Fibroblast of lung (primary cell): Measurements from ENCODE around the gene ADAR.

Source experiments
- CTCF ChIP-seq, 2 donors: IDR thresholded peaks in 1 of 2; conservative IDR thresholded peaks in 1 of 2; 1 replicate in 1 of 2; 2 replicates in 1 of 2; pipeline ENCODE4 v1.5.1; 2011 to 2012; ENCODE audit warnings: low read length in 2 of 2, control low read depth in 1 of 2, inconsistent platforms in 1 of 2, low read depth in 1 of 2, mild to moderate bottlenecking in 1 of 2
- EZH2 ChIP-seq: IDR thresholded peaks from 2 replicates; pipeline ENCODE4 v1.5.1; 2012; ENCODE audit warnings: low read length, control low read depth, mild to moderate bottlenecking; ENCODE audit errors: missing control alignments

- no peak for TF ChIP-seq EZH2
- TF ChIP-seq CTCF (conservative IDR thresholded peaks at IDR 0.05 in 1 of 2, IDR thresholded peaks at IDR 0.05 in 1 of 2; ENCODE audit: low read depth in 1 of 2, low read length in 2 of 2) = no peak
Observed at GRCh38 chr1:154578058-154578418, 29.9 kb downstream of the ADAR start.
